ENCODE data around the gene PDS5B. TPM values are rescaled to one million over a fixed set of nuclear protein-coding genes. Genes with fewer than 3 reads are reported as not detected.

The PDS5B gene
- total RNA-seq, 4 donors from 2014 or later: 37.1 to 78.9 (median 44.9) TPM

DNA sequence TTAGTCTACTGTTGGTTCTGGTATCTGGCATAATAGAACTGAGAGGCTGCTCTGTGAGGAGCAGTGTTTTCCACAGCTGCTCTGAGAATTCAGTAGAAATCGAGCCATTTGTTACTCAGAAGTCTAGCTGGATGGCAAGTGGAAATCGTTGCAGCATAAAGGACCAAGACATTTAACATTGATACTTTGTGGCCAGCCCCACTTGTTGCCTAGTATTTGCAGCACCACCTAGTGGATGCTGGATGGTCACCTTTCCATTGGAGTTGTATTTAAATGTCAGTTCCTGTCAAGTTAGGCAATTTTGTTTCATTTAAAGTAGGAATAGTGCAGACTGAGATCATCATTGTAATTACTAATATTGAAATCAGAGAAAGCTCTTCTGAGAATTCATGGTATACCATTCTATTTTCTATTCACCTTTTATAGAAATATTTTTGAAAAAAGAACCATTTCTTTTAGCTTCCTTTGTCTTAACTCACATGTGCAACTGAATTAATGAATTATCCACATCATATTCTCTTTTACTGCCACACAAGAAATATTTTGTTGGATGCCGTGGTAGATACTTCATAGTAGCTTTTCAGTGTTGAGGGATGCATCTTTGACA lies 64.6 kb downstream of the PDS5B start:
- Histone ChIP-seq H3K9me3 (no peaks in the 10 kb centered on the region), H3K4me3 (no peak overlapping the region), H3K36me3 (peaks cover 0 to 4% of the 10 kb centered on the region in 2 donors), H3K27me3 (no peaks in the 10 kb centered on the region), H3K27ac (no peak overlapping the region), H3K4me1 (peaks cover 0 to 23% (median 0%) of the 10 kb centered on the region in 3 donors)
- WGBS, 2 donors (ENCODE audit: low coverage in 1 of 2): 23 to 33% methylated on average over 3 of the region's 3 CpGs
- ATAC-seq: peak; percentile 41
- no peak for TF ChIP-seq EP300 (IDR thresholded peaks at IDR 0.05)
- TF ChIP-seq, protein P1, sequence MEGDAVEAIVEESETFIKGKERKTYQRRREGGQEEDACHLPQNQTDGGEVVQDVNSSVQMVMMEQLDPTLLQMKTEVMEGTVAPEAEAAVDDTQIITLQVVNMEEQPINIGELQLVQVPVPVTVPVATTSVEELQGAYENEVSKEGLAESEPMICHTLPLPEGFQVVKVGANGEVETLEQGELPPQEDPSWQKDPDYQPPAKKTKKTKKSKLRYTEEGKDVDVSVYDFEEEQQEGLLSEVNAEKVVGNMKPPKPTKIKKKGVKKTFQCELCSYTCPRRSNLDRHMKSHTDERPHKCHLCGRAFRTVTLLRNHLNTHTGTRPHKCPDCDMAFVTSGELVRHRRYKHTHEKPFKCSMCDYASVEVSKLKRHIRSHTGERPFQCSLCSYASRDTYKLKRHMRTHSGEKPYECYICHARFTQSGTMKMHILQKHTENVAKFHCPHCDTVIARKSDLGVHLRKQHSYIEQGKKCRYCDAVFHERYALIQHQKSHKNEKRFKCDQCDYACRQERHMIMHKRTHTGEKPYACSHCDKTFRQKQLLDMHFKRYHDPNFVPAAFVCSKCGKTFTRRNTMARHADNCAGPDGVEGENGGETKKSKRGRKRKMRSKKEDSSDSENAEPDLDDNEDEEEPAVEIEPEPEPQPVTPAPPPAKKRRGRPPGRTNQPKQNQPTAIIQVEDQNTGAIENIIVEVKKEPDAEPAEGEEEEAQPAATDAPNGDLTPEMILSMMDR (IDR thresholded peaks at IDR 0.05): peak; percentile 34 to 67 (median 60)

DNA sequence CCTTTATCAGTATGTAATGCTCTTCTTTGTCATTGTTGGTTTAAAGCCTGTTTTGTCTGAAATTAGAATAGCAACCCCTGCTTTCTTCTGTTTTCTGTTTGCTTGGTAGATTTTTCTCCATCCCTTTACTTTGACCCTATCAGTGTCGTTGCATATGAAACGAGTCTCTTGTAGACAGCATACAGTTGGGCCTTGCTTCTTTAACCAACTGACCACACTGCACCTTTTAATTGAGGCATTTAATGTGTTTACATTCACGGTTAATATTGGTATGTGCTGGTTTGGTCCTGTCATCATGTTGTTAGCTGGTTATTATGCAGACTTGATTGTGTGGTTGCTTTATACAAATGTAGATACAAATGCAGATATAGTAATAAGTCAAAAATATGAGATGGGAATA lies 71.1 kb downstream of the PDS5B start:
- WGBS, 2 donors (ENCODE audit: low coverage in 1 of 2): 89% methylated on average over 3 of the region's 3 CpGs
- TF ChIP-seq, protein P1 (IDR thresholded peaks at IDR 0.05): no peak
- TF ChIP-seq POLR2AphosphoS5 (IDR thresholded peaks at IDR 0.05) (no peak), EP300 (IDR thresholded peaks at IDR 0.05) (no peak), POLR2A (IDR thresholded peaks at IDR 0.05) (no peak)
- no peak for ATAC-seq

DNA sequence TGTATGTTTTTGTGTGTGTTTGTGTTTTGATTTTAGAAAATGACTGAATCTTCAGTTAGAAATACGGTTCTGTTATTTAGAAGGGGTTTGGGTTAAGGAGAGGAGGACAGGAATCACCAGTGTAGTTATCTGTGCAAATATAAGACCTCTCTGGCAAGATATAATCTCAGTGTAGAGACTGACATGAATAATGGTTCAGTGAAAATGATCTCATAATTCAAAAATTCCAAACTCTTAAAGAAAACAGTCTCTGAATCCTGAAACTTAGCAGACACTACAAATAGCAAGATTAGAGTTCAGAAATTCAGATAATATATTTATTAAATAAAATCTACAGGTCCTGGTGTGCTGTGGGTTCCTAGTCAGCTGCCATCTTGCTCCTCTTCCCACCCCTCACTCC lies 73.5 kb downstream of the PDS5B start:
- WGBS, 2 donors (ENCODE audit: low coverage in 1 of 2): 40 to 78% methylated on average over 1 of the region's 1 CpG
- TF ChIP-seq, protein P1 (IDR thresholded peaks at IDR 0.05): no peak
- TF ChIP-seq EP300 (IDR thresholded peaks at IDR 0.05) (no peak), POLR2A (IDR thresholded peaks at IDR 0.05) (no peak), POLR2AphosphoS5 (IDR thresholded peaks at IDR 0.05) (no peak)
- Histone ChIP-seq H3K36me3 (peaks cover 0 to 14% of the 10 kb centered on the region in 2 donors), H3K4me1 (peaks cover 0 to 8% (median 0%) of the 10 kb centered on the region in 3 donors), H3K9me3 (no peaks in the 10 kb centered on the region), H3K27me3 (no peaks in the 10 kb centered on the region), H3K27ac (no peak overlapping the region), H3K4me3 (no peak overlapping the region)
- no peak for ATAC-seq

More for the DNA sequence above, 71.1 kb downstream of the PDS5B start:
- Histone ChIP-seq H3K36me3 (peaks cover 0 to 18% of the 10 kb centered on the region in 2 donors), H3K4me3 (no peak overlapping the region), H3K27ac (no peak overlapping the region), H3K4me1 (peaks cover 0 to 8% (median 0%) of the 10 kb centered on the region in 3 donors), H3K9me3 (no peaks in the 10 kb centered on the region), H3K27me3 (no peaks in the 10 kb centered on the region)

DNA sequence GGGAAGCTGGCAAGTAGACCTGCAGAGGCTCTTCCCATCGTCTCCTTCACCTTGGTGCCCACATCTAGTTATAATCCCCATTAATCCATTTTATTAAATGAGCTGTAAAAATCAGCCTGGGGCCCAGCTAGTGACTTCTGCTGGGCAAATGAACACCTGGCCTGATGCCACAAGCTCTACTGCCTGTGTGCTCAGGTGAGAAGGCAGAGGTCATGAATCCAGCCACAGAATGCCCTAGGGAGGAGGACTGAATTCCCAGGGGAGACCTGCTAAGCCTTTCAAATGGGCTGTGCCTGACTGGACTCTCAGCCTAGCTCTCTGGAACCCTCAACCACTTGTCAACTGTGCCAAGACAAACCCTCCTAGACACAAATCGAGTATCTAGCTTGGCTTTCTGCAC lies 74.0 kb downstream of the PDS5B start:
- H3K36me3 ChIP-seq: peaks cover 0 to 13% of the 10 kb centered on the region in 2 donors
- H3K27ac ChIP-seq: no peak overlapping the region
- H3K27me3 ChIP-seq: no peaks in the 10 kb centered on the region
- TF ChIP-seq POLR2AphosphoS5 (IDR thresholded peaks at IDR 0.05) (no peak), EP300 (IDR thresholded peaks at IDR 0.05) (no peak), POLR2A (IDR thresholded peaks at IDR 0.05) (no peak)
- TF ChIP-seq, protein P1 (IDR thresholded peaks at IDR 0.05): no peak
- H3K4me1 ChIP-seq: peaks cover 0 to 8% (median 0%) of the 10 kb centered on the region in 3 donors
- no peak overlapping the region for H3K4me3 ChIP-seq
- no peaks in the 10 kb centered on the region for H3K9me3 ChIP-seq
- ATAC-seq: no peak
- 71 to 78% methylated on average over 2 of the region's 2 CpGs for WGBS, 2 donors (ENCODE audit: low coverage in 1 of 2)

DNA sequence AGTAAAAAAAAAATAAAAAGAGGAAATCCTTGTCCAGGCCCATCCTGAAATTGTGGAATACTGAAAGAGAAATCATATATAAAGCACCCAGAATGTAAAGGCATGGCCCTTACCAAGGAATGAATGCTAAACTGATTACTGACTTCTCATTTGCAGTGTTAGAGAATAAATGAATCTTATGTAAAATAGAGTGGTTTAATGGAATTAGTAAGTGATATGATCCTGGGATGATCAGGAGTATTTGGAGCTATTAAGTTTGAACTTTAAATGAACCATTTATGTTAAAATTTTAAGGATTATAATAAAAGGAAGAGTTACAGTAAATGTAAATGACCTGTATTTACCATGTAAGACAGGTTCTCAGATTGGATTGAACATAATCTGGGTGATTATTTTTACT lies 75.4 kb downstream of the PDS5B start:
- no peak for ATAC-seq
- Histone ChIP-seq H3K27me3 (no peaks in the 10 kb centered on the region), H3K4me1 (peaks cover 0 to 8% (median 0%) of the 10 kb centered on the region in 3 donors), H3K9me3 (no peaks in the 10 kb centered on the region), H3K27ac (no peak overlapping the region), H3K4me3 (no peak overlapping the region), H3K36me3 (peaks cover 0 to 13% of the 10 kb centered on the region in 2 donors)
- no peak for TF ChIP-seq POLR2AphosphoS5 (IDR thresholded peaks at IDR 0.05)
- no peak for TF ChIP-seq EP300 (IDR thresholded peaks at IDR 0.05)
- TF ChIP-seq, protein P1 (IDR thresholded peaks at IDR 0.05): no peak
- TF ChIP-seq POLR2A (IDR thresholded peaks at IDR 0.05): no peak

Data from gastroesophageal sphincter (tissue), 4 donors.